ENCODE results near the gene CYRIA. TPM values are rescaled to one million over a fixed set of nuclear protein-coding genes. Genes with fewer than 3 reads are reported as not detected.

The CYRIA gene
- total RNA-seq, 2 donors from 2014 or later, result 0.86 to 1.4 TPM

DNA sequence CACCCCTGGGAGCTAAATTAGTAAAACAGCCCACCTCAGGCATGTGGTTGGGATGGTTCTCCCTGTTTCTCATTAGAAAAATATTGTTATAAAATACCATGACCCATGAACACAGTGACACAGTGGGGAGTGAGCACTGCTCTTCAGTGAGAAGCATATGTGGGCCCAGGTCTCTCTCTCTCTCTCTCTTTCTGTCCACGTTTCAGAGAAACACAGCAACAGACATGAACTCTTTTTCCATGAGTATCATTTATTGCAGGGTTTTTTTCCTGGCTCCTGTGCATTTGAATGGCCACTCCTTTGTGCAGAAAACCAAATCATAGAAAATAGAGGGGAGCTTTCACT, 41.2 kb downstream of the CYRIA start:
- Mint-ChIP-seq H3K9me3 (no peaks in the 10 kb centered on the region), H3K4me3 (no peak overlapping the region), H3K36me3 (ENCODE audit: low read depth) (no peaks in the 10 kb centered on the region), H3K27me3 (ENCODE audit: insufficient read depth) (no peaks in the 10 kb centered on the region), H3K4me1 (peaks cover 22% of the 10 kb centered on the region), H3K27ac (no peak overlapping the region)
- Histone ChIP-seq H3K9ac (ENCODE audit: extremely low read depth, low read length, poor library complexity, severe bottlenecking) (no peak overlapping the region), H3K36me3 (ENCODE audit: control insufficient read depth, insufficient read depth, low read length) (no peaks in the 10 kb centered on the region), H3K4me3 (ENCODE audit: low read length) (no peak overlapping the region), H3K4me1 (ENCODE audit: control insufficient read depth, insufficient read depth, low read length) (peaks cover 9% of the 10 kb centered on the region), H3K27me3 (ENCODE audit: control insufficient read depth, insufficient read depth, low read length, poor library complexity, severe bottlenecking) (no peaks in the 10 kb centered on the region), H3K27ac (ENCODE audit: low read depth, low read length) (no peak overlapping the region), H3K9me3 (ENCODE audit: control insufficient read depth, low read length) (no peaks in the 10 kb centered on the region)
- TF ChIP-seq, protein P1, sequence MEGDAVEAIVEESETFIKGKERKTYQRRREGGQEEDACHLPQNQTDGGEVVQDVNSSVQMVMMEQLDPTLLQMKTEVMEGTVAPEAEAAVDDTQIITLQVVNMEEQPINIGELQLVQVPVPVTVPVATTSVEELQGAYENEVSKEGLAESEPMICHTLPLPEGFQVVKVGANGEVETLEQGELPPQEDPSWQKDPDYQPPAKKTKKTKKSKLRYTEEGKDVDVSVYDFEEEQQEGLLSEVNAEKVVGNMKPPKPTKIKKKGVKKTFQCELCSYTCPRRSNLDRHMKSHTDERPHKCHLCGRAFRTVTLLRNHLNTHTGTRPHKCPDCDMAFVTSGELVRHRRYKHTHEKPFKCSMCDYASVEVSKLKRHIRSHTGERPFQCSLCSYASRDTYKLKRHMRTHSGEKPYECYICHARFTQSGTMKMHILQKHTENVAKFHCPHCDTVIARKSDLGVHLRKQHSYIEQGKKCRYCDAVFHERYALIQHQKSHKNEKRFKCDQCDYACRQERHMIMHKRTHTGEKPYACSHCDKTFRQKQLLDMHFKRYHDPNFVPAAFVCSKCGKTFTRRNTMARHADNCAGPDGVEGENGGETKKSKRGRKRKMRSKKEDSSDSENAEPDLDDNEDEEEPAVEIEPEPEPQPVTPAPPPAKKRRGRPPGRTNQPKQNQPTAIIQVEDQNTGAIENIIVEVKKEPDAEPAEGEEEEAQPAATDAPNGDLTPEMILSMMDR (conservative IDR thresholded peaks at IDR 0.05), result no peak
- WGBS, 2 experiments (ENCODE audit: insufficient coverage in 1 of 2, insufficient read length in 1 of 2), result 86% methylated on average over 1 of the region's 1 CpG; no CpG with 5 or more reads in 1 of the 2 experiments
- no peak for DNase-seq

DNA sequence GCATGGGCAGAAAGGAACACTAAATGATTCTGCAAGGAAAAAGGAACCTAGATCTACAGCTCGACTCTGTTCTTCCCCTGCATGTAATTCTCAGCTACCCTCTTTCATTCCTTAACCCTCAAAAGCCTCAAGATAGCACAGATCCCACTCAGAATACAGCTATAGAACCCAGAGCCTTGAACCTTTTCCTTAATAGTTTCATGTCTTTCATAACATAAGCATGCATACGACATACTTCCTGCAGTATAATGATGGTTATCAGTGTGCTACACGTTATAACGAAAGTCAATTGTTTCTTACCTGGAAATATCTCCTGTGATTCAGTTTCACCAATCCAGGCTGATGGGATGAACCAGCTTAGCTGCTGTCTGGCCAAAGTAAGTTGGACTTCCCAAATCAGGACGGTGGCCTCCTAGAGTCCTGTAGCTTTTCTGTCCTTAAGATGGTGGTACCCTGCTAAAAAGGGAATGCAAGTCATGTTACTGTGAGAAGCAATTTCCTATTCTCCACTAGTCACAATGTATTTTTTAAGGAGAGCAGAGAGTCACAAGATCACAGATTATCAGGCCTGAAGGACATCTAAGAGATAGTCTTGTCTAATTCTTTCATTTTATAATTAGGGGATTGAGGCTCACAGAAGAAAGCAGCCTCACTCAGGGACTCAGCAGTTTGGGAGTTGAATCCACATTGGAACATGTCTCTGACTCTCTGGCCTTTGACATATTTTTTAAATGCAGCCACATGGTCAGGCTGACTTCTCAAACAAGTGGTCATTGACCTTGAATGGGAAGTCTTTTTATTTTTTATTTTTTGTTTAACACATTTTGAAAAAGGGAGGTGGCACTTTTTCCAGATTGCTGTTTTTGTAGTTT, 41.8 kb downstream of the CYRIA start:
- H3K9ac ChIP-seq (ENCODE audit: extremely low read depth, low read length, poor library complexity, severe bottlenecking), result no peak overlapping the region
- TF ChIP-seq, protein P1 (conservative IDR thresholded peaks at IDR 0.05), result no peak
- no peaks in the 10 kb centered on the region for H3K36me3 ChIP-seq (ENCODE audit: control insufficient read depth, insufficient read depth, low read length)
- no peaks in the 10 kb centered on the region for H3K9me3 ChIP-seq (ENCODE audit: control insufficient read depth, low read length)
- H3K27me3 Mint-ChIP-seq (ENCODE audit: insufficient read depth), result no peaks in the 10 kb centered on the region
- no peaks in the 10 kb centered on the region for H3K9me3 Mint-ChIP-seq
- peaks cover 17% of the 10 kb centered on the region for H3K4me1 Mint-ChIP-seq
- no peak overlapping the region for H3K4me3 ChIP-seq (ENCODE audit: low read length)
- DNase-seq, result no peak
- H3K27me3 ChIP-seq (ENCODE audit: control insufficient read depth, insufficient read depth, low read length, poor library complexity, severe bottlenecking), result no peaks in the 10 kb centered on the region
- no peak overlapping the region for H3K27ac Mint-ChIP-seq
- H3K4me1 ChIP-seq (ENCODE audit: control insufficient read depth, insufficient read depth, low read length), result peaks cover 9% of the 10 kb centered on the region
- H3K4me3 Mint-ChIP-seq, result no peak overlapping the region
- H3K27ac ChIP-seq (ENCODE audit: low read depth, low read length), result no peak overlapping the region
- H3K36me3 Mint-ChIP-seq (ENCODE audit: low read depth), result no peaks in the 10 kb centered on the region
- 96 to 97% methylated on average over 4 to 5 of the region's 5 CpGs for WGBS, 2 experiments (ENCODE audit: insufficient coverage in 1 of 2, insufficient read length in 1 of 2)

DNA sequence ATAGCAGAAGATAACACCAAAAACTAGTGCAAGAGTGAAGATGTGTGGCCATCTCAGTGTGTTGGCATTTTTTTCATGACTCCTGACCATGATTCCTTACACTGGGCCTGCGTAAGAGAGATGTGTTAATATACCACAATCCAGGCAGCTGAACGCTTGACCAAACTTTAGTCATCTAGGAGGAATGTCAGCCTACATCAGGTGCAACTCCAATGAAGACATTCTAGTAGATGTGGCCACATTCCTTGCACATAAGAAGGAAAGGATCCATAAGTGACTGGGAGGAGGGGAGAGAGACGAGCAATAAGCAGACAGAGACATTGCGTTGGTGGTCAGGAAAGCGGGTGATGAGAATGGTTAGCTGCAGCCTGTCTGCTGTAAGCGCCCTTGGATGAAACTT, 42.6 kb downstream of the CYRIA start:
- H3K9ac ChIP-seq (ENCODE audit: extremely low read depth, low read length, poor library complexity, severe bottlenecking), result no peak overlapping the region
- peaks cover 9% of the 10 kb centered on the region for H3K4me1 ChIP-seq (ENCODE audit: control insufficient read depth, insufficient read depth, low read length)
- no peaks in the 10 kb centered on the region for H3K36me3 Mint-ChIP-seq (ENCODE audit: low read depth)
- no peak overlapping the region for H3K4me3 Mint-ChIP-seq
- H3K9me3 ChIP-seq (ENCODE audit: control insufficient read depth, low read length), result no peaks in the 10 kb centered on the region
- no peak overlapping the region for H3K27ac Mint-ChIP-seq
- no peaks in the 10 kb centered on the region for H3K27me3 Mint-ChIP-seq (ENCODE audit: insufficient read depth)
- TF ChIP-seq, protein P1 (conservative IDR thresholded peaks at IDR 0.05), result no peak
- WGBS, 2 experiments (ENCODE audit: insufficient coverage in 1 of 2, insufficient read length in 1 of 2), result 92 to 94% methylated on average over 6 of the region's 6 CpGs
- no peaks in the 10 kb centered on the region for H3K36me3 ChIP-seq (ENCODE audit: control insufficient read depth, insufficient read depth, low read length)
- no peak overlapping the region for H3K4me3 ChIP-seq (ENCODE audit: low read length)
- peaks cover 17% of the 10 kb centered on the region for H3K4me1 Mint-ChIP-seq
- no peak overlapping the region for H3K27ac ChIP-seq (ENCODE audit: low read depth, low read length)
- no peaks in the 10 kb centered on the region for H3K27me3 ChIP-seq (ENCODE audit: control insufficient read depth, insufficient read depth, low read length, poor library complexity, severe bottlenecking)
- DNase-seq, result no peak
- H3K9me3 Mint-ChIP-seq, result no peaks in the 10 kb centered on the region
